T-helper 2 cell (primary cell): Measurements from ENCODE around the gene SCGB3A1.

Experiments used
- DNase-seq, 5 experiments: peaks; one replicate each; pipeline versions ENCODE4 v3.0.0 to v3.0.0-alpha.2; 2012 to 2022
- total RNA-seq, 2 donors: gene quantifications; one replicate each; lab custom pipeline; 2026; lab: John Stamatoyannopoulos, UW

The SCGB3A1 gene, protein sequence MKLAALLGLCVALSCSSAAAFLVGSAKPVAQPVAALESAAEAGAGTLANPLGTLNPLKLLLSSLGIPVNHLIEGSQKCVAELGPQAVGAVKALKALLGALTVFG
- 0 to 1.9 reads per million in 2 donors for total RNA-seq

DNA sequence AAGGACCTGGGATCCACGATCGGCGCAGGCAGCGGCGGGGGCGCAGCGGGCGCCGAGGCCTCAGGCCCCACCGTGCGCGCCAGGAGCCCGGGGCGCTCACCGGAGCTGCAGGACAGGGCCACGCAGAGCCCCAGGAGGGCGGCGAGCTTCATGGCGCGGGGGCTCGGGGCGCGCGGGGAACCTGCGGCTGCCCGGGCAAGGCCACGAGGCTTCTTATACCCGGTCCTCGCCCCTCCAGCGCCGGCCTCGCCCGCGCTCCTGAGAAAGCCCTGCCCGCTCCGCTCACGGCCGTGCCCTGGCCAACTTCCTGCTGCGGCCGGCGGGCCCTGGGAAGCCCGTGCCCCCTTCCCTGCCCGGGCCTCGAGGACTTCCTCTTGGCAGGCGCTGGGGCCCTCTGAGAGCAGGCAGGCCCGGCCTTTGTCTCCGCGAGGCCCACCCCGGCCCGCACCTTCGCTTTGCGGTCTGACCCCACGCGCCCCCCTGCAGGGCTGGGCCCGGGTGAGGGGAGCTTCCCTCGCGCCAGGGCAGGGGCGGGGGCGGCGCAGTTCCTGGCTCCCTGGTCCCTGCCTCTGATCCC lies at the start of gene SCGB3A1:
SCGB3A1 (minus strand) TSS at position 189 of the 577 bp plus-strand sequence; CDS start at position 152, 37 bp downstream.
- peak in 1 of 5 experiments; percentile 13 for DNase-seq

GRCh38 chr5:180640611-180640860 lies 49.2 kb upstream of the SCGB3A1 start:
- no peak for DNase-seq

GRCh38 chr5:180639741-180640610 lies 48.7 kb upstream of the SCGB3A1 start:
- no peak for DNase-seq

DNA sequence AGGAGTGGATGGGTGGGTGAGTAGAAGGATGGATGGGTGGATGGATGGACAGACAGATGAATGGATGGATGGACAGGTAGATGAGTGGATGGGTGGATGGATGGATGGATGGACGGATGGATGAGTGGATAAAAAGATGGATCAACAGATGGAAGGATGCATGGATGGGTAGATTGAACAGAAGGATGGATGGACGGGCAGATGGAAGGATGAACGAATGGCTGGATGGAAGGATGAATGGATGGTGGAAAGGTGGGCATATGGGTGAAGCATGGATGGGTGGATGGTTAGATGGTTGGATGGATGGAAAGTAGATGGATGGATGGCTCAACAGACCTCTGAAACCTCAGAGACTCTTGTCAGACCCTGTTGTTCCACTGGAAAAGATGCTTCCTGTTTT lies 48.0 kb upstream of the SCGB3A1 start:
- DNase-seq = no peak

GRCh38 chr5:180637962-180638680 lies 46.8 kb upstream of the SCGB3A1 start:
- no peak for DNase-seq

- DNase-seq = no peak
Observed at GRCh38 chr5:180636403-180637075, 45.2 kb upstream of the SCGB3A1 start.

DNA sequence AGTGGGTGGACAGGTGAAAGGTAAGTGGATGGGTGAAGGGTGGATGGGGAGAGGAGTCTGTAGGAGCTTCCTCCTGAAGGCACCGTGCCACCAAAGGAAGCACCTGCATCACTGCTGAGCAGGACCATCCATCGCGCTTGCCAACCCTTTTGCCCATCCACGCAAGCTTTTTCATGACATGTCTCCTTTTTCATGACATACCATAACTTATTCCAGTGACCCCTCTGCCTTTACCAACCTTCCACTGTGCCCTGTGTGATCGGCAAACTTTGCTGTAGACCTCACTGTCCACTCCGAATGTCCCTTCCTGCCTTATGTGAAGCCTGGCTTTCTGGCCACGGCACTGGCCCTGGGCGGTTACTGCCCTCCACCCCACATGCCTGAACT lies 44.7 kb upstream of the SCGB3A1 start:
- no peak for DNase-seq

DNA sequence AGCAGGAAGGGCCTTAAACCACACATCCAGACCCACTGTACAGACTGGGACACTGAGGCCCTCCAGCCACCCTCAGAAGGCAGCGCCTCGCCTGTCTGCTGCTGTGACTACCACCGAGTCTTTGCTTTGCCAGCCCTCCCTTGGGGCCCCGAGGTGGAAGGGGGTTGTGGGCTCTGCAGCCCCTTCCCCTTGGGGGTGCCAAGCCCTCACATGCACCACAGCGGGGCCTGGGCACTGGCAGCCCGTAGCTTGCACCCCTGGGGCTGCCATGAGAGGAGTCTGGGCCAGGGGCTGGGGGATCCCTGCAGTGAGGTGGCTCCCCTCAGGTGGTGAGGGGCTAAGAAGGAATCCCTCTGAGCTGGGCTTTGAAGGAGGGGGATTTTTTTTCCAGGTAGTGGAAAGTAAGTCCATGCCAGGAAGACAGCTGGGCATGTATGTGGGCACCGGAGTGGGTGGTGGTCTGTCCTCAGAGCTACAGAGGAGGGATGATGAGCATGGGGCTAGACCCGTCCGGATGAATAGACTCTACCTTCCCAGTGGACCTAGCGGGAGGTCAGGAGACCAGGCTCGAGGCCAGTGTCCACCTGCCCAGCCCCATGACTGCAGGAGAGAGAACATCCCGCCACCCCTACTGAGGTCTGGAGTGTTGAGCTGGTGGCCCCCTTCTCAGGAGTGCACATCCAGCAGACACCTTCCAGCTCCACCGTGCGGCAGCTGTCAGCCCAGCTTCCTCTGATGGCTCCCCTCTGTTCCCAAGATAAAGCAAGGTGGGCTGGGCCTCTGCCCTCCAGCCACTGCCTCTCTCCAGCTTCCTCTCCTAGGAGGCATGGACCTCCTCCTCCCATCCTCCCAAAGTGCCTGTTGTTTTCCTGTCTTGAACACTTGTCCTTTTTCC lies 42.2 kb upstream of the SCGB3A1 start:
- DNase-seq = no peak

DNA sequence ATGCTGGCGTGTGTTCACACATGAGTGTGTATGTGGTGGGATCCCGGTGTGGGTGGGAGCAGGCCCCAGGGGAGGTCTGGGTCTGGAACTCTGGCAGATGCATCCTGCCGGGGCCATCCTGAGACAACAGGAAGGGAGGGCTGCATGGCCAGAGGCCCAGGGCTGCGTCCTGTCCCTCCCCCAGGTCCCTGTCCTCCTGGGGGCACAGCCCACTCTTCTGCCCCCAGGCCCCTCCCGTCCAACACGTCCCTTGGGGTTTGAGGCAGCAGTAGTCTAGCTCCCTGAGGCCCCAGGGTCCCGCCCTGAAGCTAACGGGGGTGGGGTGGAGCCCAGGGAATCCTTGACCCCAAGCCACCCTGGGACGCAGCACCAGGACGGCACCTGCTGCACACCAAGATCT lies 41.5 kb upstream of the SCGB3A1 start:
- no peak for DNase-seq

GRCh38 chr5:180631549-180632383 lies 40.5 kb upstream of the SCGB3A1 start:
- no peak for DNase-seq

DNA sequence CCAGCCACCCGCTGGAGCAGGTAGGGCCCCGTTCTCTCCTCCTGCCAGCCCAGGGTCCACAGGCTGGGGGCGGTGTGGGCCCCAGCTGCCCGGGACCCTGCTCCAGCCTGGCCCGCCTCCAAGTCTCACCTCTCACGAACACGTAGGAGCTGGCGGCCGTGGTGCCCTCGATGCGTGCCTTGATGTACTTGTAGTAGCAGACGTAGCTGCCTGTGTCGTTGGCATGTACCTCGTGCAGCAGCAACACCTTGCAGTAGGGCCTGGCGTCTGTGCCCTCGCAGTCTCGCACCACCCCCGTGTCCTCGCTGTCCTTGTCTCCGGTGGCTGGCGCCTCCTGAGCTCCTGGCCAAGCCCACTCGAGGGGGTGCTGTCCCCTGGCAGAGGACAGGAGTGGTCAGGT lies 39.1 kb upstream of the SCGB3A1 start:
- no peak for DNase-seq

DNA sequence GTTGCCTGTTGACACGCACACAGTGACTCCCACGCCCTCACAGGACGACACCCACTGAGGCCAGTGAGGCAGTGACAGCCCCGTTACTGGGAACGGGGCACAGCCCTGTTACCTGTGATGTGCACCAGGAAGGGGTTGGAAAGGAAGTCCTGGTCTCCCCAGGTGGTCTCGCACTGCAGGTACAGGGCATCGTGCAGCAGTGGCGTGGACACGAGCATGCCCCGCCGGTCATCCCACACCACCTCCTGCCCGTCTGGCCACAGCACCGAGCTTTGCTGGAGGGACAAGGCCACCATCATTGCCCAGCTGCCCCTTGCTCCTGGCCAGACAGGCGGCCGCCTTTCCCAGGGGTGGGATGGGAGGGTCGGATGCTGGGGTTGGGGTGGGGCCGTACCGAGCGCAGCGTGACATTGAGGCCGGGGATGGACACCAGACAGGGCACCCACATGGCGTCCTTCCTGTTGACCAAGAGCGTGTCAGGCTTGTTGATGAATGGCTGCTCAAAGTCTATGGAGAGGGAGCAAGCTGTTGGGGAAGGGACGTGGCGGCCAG lies 38.6 kb upstream of the SCGB3A1 start:
- no peak for DNase-seq

- DNase-seq = no peak
Observed at GRCh38 chr5:180628827-180629750, 37.8 kb upstream of the SCGB3A1 start.

GRCh38 chr5:180628211-180628610 lies 36.9 kb upstream of the SCGB3A1 start:
- no peak for DNase-seq

DNA sequence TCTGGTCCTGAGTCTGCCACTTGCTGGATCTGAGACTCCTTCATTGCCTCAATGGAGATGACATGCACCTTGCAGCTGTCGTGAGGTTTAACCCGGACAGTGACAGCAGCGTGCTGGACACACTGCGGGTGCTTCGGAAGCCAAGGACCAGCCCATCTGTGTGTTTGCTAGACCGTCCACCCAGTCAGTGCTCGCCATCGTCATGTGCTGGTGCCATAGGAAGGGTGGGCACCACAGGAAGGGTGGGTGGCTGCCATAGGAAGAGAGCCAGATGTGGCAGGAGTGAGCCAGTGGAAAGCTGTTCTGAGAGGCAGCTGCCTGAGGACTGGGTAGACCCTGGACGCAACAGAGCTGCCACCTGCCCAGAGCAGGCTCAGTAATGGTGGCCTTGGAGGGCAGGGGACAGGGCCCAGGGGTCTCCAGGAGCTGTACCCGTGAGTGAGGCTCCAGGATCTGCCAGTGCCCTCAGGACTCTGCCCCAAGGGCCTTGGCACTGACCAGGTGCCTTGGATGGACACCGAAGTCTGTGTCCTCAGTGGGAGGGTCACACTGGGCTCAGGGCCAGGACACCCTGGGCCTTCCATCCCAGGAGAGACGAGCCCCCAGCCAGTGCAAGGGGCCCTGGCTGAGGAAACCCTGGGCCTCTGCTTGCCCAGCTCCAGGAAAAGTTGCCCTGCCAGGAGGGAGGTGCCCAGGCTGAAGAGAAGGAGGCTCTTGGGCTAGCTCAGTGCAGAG lies 36.3 kb upstream of the SCGB3A1 start:
- no peak for DNase-seq

DNA sequence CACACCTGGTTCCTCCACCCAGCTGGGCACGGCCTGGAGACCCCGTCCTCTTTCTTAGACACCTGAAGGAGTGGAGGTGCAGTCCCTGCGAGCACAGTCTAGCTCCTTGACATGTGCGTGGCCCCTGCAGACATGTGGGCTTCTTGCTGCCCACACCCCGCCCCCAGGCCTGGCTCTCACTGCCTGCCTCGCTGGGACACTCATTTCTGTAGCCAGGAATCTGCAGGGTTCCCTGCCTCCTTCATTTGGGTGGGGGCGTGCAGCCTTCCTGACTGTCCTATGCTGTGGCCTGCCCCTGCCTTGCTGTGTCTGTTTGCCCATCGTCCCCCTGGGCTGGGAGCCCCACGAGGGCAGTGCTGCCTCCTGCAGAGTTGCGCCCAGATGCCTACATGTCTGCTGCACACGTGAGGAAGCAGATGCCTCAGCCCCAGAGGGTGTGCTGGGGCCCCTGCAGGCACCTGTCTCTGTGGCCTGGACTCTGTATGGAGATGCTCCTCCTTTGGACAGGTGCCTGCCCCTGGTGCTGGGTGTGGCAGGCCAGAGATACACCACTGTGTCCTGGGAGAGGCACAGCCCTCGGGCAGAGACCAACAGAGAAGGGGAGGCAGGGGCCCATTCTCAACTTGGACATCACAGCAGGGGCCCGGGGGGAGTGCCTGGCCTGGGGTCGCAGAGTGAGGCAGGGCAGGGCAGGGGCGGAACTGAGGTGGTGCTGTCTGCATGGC lies 35.5 kb upstream of the SCGB3A1 start:
- no peak for DNase-seq

- DNase-seq = no peak
Observed at GRCh38 chr5:180625791-180626660, 34.7 kb upstream of the SCGB3A1 start.
